ENCODE data around the gene DNAH3.

The DNAH3 gene

DNA sequence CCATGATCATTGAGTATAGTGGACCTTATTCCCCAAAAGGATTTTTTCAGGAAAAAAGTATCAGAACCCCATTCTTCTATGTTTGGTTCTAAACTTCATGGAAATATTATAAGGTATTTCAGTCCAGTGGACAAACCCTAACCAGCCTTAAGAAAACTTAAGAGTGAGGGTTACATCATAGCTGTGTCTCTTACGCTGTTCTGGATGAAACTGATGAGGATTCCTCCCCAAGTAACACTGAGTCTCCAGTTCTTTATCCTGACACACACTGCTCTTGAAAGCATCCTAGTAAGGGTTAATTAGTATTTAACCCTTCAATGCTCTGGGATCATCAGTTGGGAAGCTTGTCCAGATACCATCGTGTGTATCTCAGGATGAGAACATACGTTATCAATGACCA is 245.1 kb downstream of the DNAH3 start:
- no peak for DNase-seq (ENCODE audit: low read depth)

DNA sequence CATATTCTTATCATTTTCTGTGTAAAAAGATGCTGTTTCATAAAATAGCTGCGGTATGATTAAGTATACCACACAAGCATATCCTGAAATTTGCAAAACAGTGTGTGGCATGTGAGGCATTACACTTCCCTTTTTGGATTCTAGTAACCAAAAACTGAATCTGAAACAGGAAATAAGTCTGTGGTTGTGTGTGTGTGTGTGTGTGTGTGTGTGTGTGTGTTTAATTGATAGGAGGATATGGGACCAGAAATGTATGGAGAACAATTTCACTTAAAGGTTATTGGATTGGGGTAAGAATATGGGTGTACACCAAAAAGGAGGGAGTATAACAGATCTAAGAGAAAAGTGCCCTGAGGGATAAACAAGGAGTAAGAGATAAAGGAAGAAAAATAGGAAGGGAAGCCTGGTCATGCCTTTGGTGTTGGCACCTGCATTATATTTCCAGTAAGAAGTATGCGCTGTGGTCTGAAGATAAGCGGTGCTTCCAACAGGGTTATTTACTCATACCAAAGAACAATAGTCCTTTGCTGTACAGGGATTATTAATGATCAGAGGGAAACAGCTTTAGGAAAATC is 246.1 kb downstream of the DNAH3 start:
- DNase-seq (ENCODE audit: low read depth) = no peak

DNA sequence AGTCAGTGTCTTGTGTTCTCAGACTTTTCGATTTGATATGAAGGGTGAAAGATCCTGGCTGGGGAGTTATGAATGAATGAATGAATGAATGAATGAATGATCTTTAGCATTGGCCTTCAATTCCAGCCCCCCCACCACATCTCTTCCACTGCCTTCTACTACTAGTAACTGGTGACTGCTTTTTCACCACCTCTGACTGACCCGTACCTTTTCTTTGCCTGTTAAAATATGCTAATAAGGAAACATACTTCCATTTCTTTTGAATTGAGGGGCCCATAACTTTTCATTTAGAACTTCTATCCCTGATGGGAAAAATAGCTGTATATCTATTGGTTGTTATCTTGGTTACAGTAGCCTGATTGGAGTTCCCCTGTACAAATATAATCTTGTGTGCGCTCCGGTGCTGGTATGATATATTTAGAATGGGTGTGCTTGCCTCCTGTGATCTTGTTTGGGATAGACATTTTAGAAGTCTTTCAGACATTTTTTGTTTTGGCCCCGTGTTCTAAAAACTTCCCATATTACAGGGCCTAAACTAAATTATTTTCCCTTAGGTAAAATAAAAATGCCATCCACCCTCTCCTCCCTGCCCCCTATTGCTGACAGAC is 246.6 kb downstream of the DNAH3 start:
- DNase-seq (ENCODE audit: low read depth) = no peak

DNA sequence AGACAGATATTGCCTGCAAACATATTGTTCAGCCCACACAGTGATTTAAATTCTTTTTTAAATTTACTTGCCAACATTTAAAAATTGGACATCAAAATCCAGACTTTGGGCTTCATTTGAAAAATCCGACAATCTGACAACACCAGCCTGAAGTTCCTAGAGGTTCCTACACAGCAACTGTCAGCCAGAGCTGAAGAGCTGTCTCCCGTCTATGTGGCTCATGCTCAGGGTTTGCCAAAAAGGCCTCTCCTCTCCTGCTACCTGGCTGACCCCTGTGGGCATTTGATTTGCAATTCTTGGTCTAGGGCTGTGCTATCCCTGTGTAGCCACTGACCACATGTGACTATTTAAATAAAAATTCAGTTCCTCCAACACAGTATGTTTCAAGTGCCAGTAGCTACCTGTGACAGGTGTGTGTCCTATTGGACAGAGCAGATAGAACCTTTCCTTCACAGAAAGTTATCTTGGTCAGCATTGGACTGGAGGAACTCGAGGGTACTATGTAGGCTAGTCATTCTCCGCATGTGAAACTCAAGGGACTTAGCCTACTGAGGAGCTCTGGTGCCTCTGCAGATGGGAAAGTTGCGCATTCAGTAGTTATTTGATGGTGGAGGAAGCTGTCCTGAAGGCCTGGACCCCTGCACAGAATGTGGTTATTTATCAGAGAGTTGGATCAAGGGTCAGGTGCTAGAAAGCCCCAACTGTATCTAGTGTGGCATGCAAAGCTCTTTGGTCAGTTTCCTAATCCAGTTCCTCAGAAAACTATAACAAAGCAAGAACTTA is 247.3 kb downstream of the DNAH3 start:
- DNase-seq (ENCODE audit: low read depth) = no peak

DNA sequence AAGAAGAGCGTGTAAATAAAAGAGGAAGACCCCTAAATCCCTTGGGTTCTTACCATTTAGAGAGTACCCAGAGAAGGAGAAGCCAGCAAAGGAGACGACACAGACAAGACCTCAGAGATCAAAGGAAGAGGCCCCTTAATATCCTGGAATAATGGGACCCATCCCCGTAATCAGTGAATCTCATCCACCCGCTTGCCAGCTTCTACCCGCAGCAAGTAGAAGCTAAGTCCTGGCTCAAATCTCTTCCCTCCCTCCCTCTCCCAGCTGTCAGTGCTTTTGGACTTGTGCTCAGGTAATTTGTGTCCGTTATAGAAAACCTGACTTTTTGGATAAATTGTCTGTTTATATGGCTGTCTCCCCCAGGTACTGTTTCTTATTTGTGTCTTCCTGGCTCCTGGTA is 248.2 kb downstream of the DNAH3 start:
- DNase-seq (ENCODE audit: low read depth) = no peak

DNA sequence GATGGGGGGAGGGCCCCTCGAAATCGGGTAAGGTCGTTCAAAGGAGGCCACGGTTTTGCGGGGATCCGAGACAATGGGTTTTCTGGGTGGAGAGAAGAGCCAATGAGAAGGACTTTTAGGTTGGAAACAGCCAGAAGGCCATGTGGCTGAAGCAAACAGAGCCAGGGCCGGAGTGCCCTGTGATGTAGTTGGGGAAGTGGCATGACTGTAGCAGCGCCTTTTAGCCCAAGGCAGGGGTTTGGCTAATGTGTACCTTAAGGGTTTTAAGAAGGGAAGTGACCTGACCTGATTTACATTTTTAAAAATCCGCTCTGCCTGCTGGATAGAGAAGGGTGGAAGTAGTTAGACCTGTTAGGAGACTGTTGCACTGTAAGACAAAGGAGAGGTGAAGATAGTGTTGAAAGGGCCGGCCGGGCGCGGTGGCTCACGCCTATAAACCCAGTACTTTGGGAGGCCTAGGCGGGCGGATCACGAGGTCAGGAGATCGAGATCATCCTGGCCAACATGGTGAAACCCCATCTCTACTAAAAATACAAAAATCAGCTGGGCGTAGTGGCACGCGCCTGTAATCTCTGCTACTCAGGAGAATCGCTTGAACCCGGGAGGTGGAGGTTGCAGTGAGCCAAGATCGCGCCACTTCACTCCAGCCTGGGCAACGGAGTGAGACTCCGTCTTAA is 249.1 kb downstream of the DNAH3 start:
- DNase-seq (ENCODE audit: low read depth) = no peak

DNA sequence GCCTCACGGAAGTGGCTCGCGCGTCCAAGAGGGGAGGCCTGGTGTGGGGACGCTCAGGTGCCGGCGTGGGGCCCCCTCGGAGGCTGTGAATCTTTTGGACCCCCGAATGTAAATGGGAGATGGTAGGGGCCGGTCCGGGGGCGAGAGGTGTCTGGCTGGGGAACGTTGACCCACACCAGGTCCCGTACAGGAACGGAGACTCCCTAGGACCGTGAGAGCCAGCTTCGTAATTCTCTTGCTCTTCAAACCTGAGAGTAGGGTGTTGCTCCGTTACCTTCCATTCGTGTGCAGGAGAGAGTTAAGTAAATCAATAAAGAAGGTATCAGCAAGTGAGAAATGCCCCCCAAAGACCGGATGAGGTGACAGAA is 249.6 kb downstream of the DNAH3 start:
- no peak for DNase-seq (ENCODE audit: low read depth)

DNA sequence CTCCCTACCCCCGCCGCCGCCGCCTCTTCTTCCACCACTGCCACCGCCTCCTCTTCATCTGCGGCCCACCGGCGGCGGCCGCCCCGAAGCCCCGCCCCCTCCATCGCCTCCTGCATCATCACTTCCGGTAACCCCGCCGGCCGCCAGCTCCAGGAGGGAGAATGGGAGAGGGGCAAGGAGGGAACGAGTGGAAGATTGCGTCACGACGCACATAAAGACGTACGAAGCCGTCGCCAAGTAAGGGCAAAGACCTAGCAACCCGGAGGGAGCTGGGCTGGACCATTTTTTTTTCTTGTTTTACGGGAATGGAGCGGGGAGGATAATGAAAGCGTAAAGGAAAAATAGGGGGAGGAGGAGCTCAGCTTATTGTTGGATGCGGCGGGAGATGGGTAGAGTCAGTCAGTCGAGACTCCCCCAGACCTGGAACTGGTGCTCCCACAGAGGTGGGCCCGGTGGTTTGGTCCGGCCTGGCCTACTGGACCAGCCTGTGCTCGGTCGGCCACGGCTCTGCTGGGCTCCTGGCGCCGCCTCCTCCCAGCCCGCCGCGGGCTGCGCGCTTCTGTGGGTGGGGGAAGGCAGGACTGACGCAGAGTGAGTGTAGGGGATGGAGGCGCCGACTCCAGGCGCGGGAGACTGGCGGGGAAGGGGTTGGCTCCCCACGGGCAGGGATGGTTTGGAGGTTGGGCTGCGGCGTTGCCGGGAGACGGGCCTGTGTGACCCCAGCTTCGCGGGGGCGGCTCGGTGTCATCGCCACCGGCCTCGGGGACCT is 250.2 kb downstream of the DNAH3 start, which contains the start of the genes DCUN1D3 and LYRM1:
TSS of gene DCUN1D3 (minus strand) at position 60 of the 769 bp plus-strand sequence. CDS start 37,820 bp downstream, outside the sequence.
TSS of gene LYRM1 (plus strand) at position 473 of the 769 bp plus-strand sequence. CDS start 14,785 bp downstream, outside the sequence.
- DNase-seq (ENCODE audit: low read depth) = peak; percentile 84

DNA sequence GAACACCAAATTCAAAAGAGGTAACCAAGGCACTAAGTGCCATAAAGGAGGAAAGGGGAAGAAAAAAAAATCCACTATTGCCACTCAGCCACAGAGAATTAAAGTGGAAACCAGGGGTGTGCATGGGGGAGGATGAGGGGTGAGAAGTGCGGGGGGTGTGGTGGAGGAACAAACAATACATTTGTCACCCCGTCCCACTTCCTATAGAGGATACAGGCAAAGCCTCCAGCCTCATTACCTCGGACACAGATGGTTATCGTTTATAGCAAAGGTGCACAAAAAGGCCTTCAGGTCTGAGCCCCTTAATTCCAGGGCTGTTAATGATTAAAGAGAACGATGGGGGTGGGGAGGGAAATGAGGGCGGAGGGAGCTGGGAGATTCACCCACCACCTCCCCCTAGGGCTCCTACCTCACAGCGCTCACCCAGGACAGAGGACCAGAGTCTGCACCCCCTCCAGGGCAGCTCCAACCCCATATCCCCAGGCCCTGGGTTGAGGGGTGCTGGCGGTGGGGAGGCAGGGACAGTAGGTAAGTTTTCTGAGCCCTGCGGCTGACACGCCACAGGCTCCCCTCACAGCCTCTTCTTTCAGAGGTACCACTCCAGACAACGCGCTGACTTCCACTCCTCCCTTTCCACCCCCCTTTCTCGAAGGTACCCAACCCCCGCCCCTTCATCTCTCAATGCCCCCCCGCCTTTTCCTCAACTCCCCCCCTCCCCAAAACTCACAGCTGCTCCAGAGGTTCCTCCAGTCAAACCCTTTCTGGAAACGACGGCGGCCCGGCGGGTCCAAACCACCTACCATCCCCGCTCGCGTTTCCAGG is 251.0 kb downstream of the DNAH3 start:
- no peak for DNase-seq (ENCODE audit: low read depth)

DNA sequence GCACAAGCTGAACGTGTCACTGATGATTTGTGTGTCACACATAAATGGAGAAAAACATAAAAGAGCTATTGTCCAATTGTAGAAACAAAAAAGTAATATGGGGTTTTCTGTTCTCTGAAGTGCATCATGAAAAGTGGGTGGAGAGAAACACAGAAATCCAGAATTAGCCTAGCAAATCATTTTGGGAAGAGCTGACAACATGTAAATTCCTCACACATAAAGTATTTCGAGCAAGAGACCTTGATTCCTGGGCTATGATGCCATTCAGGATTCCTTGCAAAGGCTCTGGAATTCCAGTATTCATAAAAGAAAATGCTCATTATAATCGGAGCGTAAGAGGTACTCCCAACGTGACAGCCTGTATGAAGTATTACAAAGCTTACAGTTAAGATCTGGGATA is 251.6 kb downstream of the DNAH3 start:
- no peak for DNase-seq (ENCODE audit: low read depth)

DNA sequence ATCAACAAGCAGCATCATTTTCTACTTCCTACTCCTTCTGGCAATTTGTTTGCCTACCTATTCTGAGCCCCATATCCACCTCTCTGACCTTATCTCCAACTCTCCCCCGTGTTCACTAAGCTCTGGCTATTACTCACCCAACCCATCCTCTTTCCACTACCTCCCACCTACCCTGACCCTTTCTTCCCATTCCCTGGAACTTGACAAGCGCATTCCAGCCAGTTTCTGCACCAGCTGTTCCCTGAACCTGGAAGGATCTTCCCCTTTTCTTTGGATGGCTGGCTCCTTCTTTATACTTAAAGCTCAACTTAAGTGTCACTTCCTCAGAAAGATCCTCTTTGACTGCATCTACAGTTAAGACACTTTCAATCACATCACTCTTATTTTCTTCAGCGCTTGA is 252.7 kb downstream of the DNAH3 start:
- DNase-seq (ENCODE audit: low read depth) = no peak

DNA sequence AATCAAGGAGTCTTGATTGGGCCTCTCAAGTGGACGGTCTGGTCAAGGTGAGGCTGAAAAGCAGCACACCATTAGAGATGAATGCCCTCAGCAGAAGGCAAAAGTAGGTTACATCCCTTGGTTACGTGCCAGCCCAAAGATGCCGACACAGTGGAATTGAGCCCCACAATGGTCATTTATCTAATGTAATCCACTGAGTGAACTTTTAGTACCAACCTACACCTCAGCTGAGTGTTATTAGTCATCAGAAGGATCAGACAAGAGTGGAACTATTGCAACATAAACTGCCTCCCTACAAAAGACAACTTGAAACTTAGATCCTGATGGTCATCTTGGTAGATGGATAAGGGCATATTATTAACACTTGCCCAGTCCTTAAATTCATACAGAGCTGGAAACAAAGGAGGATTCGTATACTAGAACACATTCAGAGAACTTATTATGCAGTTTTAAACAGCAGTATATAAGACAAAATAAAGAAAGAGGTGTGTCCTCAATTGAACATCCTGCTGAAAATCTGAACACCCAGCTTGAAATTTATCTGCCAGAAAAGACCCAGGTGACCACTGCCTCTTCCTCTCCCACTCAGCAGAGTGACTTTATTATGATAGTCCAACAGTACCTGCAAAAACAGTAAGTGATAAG is 253.3 kb downstream of the DNAH3 start:
- DNase-seq (ENCODE audit: low read depth) = no peak

DNA sequence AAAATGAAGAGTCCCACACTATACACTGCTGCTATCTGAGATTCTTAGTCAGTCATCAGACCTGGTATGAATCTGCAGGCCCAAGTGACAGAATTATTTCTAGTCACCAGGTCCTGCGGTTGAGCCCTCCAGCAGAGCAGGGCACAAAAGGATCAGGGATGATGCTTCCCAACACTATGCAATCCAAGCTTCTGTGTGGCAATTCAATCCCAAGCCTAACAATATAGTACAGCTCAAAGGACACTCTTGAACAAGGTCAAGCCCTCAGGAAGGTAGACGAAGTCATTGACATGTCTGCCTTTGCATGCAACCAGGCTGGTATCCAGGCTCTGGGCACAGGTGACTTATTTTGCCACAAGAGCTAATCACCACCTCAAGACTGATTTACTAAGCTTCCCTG is 256.3 kb downstream of the DNAH3 start:
- no peak for DNase-seq (ENCODE audit: low read depth)

DNA sequence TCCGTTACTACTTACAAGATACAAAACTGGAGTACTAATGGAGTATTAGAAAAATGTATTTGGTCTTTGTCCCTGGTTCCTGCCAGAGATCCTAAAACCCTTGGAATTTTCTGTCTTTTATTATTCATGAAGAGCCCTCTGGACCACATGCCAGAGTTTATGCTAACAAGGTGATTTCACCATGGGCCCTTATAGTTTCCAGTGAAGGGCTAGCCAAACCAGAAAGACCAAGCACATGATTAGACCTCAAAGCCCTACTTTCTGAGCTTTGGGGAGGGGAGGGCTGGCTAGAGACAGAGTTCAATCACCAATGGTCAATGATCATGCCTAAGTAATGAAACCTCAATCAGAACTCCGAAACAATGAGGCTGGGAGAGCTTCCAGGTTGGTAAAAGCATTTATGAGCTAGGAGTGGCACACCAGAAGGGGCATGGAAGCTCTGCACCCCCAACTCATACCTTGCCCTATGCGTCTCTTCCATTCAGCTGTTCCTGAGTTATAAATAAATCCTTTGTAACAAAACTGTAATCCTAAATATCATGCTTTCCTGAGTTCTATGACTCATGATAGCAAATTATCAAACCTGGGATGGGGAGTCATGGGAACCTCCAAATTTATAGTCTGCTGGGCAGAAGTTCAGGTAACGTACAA is 260.9 kb downstream of the DNAH3 start:
- DNase-seq (ENCODE audit: low read depth) = no peak

DNA sequence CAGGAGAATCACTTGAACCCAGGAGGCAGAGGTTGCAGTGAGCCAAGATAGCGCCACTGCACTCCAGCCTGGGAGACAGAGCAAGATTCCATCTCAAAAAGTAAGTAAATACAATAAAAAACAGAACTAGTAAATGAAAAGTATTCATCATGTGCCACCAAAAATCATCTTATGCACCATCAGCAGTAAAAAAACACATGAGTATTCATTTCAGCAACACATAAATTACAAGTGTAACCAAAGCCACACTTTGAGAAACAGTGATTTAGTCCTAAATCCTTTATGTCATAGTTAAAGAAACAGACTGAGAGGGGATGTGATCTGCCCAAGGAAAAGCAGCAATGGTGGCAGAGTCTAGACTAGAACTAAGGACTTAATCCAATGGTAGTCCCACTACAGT is 263.4 kb downstream of the DNAH3 start:
- no peak for DNase-seq (ENCODE audit: low read depth)

DNA sequence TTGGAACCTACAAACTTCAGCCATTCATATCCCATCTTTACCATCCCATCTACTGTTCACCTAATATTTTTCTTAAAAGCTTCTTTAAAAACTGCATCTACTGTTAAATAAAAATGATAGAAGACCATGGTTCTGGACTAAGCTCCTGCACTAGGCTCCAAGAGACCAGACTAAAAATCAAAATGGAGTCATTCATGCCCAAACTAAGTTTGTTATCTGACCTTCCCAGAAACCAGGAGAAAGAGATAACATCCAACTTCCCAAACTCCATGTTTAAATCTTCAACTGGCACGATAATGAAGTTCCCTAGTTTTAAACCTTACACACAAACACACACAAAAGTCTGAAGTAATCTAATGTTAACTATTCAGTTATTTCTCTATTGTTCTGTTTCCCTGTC is 264.3 kb downstream of the DNAH3 start:
- no peak for DNase-seq (ENCODE audit: low read depth)

DNA sequence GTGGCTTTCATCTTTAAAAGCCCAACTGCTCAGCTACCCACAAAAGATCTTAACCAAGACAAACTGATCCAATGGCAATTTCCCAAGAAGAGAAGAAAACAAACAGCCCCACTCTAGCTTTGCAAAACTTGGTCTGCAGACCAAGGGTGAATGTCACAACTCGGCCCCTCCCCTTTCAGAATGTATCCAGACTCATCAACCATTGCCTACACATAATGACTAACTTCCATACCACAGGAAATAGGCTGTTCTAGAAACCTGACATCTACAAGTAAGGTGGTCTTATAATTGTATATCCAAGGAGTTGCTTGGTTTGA is 266.4 kb downstream of the DNAH3 start:
- no peak for DNase-seq (ENCODE audit: low read depth)

DNA sequence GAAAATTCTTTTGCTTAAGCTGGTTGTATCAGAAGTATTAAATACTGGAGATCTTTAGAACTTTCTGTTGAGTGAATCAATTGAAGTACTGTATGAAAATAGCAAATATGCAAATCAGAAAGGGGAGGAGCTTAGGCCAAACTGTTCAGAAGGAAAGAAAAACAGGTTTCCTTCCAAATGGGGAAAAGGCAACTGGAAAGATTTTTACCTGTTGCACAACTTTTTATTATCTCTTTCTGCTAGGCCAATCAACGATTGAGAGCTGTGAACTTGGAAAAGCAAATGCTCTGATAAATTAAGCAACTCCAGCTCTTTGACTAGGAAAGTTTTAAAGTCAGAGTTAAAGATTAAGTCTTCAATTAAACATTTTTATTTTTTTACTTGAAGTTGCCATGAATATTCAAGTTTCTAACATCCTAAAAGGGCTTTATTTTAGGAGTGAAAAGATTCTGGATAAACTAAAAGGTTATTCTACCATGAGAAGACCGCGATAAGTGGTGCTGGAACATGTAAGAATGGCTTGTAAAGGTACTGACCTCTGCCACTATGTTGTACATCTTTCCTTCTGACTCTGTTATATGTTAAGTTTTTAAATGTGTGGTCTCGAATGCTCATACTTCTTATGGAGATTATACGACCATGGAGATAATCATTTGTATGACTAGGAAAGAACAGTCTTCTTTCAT is 266.9 kb downstream of the DNAH3 start:
- no peak for DNase-seq (ENCODE audit: low read depth)
